Brain pericyte (primary cell): ENCODE results near the gene MON1A.
"Not testable (repeated sequence)": the region's sequence is repeated elsewhere in the genome, so short reads cannot be mapped to it uniquely, and the experiment has no call there.

Source experiments
- DNase-seq: peaks from one replicate; pipeline ENCODE4 v3.0.0-alpha.2; 2012; ENCODE audit warnings: low read depth, low spot score

The MON1A gene

DNA sequence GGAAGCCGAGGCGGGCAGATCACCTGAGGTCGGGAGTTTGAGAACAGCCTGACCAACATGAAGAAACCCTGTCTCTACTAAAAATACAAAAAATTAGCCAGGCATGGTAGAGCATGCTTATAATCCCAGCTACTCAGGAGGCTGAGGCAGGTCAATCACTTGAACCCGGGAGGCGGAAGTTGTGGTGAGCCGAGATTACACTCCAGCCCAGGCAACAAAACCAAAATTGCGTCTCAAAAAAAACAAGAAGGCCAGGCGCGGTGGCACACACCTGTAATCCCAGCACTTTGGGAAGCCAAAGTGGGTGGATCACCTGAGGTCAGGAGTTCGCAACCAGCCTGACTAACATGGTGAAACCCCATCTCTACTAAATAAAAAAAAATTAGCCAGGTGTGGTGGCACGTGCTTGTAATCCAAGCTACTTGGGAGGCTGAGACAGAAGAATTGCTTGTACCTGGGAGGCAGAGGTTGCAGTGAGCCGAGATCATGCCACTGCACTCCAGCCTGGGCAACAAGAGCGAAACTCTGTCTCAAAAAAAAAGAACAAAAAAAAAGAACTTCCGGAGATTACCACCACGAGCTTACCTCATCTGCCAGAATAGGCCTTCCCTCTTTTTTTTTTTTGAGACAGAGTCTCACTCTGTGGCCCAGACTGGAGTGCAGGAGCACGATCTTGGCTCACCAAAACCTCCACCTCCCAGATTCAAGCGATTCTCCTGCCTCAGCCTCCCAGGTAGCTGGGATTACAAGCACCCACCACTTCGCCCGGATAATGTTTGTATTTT is 11.6 kb downstream of the MON1A start:
- DNase-seq = not testable (repeated sequence)

DNA sequence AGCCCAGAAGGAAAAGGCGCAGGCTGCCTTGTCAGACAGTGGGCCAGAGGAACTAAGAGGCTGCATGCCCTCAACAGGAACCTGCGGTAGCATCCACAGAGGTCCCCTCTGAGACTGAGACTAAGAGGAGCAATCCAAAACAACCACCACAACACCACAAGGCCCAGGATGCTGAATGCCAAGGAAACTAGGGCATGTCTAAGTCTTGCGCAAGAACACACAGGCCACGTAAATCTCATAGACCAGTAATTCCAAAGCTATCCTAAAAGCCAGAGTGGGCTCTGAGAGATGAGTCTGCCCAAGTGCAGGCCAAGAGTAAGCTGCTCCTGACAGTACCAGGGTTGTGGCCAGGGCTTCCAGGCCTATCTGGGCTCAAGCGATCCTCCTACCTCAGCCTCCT is 12.9 kb downstream of the MON1A start:
- DNase-seq = no peak

DNA sequence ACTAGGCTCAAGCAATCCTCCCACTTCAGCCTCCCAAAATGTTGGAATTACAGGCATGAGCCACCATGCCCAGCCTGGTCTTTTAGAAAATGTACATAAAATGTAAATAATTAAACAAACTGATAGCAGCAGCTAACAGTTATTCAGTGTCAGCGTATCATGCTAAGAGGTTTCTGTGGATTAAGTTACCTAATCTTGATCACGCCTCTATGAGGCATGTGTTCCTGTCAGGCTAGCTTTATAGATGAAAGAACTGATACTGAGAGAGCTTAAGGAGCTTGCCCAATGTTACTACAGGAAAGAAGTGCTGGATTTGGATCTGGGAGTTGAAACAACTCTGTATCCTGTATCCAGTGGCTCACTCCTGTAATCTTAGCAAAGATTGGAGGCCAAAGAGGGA is 14.7 kb downstream of the MON1A start:
- DNase-seq = no peak

DNA sequence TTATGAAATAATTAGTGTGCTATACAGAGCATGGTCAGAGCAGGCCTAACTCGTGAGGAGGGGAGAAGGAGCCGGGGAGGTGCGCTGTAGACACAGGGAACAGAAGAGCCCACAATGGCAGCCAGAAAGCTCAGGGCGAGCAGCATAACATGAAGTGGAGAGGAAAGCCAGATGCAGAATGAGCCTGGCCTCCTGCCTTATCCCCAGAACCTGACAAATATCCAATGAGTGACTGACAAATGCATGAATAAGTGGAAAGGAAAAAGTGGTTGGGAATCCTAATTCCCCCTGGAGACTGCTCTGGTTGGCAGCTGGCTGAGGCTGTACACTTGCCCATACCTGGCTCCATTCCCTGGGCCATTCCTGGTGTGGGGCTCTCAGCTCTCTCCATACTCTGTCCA is 16.7 kb downstream of the MON1A start:
- DNase-seq = no peak

DNA sequence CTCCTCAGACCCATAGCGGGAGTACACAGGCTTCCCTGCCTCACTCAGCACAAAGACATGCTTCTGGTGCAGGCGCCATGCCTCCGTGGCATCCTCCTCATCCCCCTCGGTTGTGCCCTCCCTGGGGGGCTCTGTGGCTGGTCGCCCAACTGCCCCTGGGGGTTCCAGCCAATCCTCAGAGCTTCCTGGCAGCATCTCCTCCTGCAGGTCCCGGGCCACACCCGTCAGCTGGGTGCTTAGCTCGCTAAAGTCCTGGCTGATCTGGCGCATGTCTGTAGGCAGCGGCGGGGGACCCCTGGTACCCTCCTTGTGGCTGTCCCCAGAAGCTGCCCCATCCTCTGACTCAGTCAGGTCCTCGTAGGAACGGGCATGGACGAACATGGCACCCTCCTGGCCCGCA is 18.0 kb downstream of the MON1A start:
- DNase-seq = no peak

DNA sequence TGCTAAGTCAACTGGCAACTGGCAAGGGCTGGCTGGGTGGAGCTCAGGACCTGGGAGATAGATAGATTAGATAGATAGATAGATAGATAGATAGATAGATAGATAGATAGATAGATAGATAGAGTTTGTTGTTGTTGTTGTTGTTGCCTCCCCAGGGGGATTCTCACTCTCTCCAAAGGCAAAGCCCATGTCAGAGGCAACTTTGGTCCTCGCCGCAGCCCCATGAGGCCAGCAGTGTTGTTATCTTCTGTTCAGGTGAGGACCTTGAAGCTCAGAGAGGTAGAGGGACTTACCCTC is 18.5 kb downstream of the MON1A start:
- DNase-seq = no peak

DNA sequence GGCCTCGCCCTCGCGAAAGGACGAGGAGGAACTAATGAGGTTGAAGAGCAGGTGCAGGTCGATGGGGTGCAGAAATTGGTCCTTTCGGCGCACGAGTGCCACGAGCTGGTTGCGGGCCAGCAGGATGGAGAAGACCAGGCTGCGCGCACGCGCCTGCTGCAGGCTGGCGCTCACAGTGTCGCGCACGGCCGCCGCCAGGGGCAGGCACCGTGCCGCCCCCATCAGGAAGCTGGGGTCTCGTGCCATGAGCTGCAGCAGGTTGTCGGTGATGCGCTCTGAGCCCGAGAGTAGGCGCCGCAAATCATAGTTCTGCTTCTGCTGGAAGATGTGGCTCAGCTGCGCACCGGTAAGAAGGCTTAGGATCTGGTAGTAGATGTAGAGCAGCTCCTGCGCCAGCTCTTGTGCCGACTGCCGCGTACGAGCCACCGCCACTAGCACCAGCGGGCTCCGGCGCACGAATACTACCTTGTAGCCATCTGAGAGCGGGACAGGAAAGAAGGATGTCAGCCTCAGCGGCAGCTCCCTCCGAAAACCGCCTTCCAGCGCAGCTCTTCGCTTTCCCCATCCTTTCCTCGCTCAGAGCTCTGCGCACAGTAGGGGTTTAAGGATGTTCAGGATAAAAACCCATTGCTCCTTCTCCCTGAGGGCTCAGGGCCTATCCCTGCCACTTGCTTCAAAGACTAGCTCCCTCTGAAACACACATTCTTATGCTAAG is 19.0 kb downstream of the MON1A start:
- no peak for DNase-seq

DNA sequence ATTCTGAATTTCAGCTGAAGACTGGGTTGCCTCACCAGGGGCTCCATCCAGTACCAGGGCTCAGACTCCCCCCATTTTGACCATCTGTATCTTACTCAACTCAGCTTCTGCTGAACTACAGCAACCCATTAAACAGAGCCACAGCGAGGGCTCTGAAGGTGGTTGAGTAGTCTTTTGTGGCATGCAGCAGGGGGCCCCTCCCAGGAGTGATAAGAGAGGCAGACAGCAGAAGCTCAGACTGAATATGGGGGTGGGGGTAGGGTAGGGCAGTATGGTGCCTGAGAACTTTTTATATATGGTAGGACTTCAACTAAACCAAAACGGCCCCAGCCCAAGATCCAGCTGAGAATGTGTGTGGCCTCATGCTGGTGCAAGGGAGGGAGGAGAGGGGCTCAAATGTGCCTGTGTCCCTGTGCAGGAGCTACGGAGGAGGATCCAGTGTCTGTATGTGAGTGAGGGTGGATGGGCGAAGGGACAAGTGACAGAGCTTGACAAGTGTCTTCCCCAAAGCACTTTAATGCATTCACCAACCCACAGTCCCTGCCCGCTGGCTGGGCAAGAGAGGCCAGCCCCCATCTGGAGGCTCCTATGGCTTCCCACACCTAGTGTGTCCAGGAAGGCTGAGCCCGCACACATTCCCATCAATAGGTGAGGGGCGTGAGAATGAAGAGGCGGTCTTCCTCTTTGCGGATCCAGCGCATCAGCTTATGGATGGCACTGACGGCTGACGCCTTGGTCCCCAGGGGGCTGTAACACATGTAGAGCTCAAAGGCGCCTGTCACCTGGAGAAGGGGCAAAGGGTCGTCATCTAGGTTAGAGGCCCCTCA is 21.0 kb downstream of the MON1A start:
- DNase-seq = no peak

DNA sequence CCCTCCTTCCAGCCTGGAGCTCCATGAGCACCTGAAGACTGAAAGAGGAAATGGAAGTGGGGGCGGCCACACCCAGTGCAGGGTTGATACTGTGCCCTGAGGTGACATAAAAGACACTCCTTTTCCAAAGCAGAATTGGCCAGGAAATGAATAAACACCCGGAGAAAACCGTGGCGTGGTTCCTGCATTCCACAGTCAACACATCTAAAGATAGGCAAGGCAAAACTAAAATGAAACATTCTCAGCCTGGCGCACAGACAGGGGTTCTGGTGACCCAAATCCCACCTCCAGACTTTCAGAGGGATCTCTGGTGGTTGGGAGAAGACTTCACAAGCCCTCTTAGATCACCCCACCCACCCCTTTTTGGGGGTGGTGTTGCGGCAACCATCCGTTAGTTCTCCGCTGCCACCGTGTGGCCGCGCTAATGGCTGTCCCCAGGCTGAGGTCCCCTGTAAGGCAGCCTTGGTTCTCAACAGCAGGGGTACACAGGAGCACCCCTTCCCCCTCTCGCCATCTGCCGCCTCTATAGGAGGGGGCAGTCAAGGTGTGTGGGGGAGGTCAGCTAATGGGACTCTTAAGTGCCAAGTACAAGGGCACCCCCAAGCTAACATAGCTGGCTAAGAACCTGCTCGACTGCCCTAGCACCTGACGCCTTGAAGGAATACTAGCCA is 23.4 kb downstream of the MON1A start:
- no peak for DNase-seq

DNA sequence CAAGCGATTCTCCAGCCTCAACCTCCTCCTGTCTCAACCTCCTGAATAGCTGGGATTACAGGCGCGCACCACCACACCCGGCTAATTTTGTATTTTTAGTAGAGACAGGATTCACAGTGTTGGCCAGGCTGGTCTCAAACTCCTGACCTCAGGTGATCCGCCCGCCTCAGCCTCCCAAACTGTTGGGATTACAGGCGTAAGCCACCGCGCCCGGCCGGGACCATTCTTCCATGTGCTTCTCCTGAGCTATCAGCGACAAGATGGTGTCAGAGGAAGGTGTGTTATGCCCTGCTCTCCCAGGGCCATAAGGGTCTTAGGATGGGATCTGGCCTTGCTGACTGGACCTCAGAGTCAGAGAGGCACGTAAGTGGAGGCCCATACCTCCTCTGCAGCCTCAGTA is 25.2 kb downstream of the MON1A start:
- DNase-seq = not testable (repeated sequence)

DNA sequence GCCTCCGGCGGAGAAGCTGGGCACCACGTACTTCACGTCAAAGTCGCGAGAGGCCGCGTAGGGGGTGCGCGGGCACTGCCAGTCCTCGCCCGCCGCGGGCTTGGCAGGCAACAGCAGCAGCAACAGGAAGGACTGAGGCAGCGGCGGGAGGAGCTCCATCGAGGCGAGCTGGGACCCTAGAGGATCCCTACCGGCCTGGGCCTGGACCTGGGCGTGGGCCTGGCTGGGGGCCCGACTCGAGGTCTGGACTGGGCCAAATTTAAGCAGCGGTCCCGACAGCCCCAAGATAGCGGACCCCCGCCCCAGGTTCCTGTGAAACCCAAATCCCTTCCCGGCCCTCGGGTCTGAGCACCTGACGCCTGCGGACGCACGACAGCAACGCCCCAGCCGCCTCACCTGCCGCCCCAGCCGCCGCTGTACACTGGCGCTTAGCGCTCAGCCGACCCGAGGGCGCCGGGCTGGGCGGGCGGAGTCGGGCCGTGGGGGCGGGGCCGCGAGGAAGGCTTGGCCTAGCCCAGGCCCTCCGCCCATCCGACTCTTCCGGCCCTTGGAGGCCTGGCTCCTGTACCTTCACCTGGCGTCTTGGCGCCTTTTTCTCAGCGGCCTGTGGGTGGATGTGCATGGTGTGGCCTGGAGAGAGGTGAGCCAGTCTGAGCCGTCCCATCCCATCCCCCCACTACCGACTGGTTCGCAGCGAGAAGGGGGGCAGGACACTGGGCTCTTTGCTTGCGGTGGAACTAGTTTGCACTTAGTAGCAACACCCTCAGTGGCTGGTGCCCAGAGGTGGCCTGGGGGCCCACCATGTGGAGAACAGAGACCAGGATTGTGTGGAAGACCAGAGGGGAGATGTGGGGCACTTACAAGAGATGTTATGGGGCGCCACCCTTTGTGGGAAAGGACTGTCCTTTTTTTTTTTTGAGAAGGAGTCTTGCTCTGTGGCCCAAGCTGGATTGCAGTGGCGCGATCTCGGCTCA is 25.9 kb downstream of the MON1A start, which contains the start of gene MST1R:
Gene MST1R, minus strand, starts transcription at position 423 of the 974 bp plus-strand sequence. Its CDS starts 264 bp downstream, at position 159.
- DNase-seq = no peak

DNA sequence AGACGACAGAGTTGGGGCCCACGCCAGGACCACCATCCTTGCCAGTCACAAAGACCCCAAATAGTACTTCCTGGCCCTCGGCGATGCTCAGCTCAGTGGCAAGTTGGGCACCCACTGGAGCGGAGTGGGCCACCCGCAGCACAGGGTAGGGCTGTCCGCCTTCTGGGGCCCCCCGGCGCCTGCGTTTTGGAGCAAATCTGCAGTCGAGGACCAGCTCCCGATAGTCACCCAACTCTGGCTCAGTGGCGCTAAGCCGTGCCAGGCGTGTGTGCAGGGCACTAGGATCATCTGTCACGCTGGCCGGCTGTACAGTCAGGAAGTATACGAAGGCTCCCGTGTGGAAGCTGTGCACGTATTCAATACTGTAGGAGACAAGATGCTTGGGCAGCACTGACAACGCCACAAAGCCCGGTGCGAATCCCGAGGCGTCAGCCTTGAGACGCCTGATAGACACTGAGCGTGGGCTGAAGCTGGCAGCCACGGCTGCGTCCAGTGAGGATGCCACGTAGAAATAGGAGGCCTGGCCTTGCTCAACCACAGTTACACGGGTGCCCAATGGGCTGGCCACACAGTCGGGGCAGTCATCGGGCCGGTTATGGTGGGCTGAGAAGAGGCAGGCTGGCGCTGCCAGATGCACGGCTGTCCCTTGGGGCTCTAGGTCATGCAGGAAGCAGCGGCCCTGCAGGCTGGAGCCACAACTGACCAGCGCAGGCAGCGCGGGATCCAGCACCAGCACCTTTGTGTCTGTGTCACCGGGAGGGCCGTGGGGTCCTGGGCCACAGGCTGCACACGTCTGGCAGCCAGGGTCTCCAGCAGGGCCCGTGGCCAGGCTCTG is 26.9 kb downstream of the MON1A start:
- DNase-seq = no peak

DNA sequence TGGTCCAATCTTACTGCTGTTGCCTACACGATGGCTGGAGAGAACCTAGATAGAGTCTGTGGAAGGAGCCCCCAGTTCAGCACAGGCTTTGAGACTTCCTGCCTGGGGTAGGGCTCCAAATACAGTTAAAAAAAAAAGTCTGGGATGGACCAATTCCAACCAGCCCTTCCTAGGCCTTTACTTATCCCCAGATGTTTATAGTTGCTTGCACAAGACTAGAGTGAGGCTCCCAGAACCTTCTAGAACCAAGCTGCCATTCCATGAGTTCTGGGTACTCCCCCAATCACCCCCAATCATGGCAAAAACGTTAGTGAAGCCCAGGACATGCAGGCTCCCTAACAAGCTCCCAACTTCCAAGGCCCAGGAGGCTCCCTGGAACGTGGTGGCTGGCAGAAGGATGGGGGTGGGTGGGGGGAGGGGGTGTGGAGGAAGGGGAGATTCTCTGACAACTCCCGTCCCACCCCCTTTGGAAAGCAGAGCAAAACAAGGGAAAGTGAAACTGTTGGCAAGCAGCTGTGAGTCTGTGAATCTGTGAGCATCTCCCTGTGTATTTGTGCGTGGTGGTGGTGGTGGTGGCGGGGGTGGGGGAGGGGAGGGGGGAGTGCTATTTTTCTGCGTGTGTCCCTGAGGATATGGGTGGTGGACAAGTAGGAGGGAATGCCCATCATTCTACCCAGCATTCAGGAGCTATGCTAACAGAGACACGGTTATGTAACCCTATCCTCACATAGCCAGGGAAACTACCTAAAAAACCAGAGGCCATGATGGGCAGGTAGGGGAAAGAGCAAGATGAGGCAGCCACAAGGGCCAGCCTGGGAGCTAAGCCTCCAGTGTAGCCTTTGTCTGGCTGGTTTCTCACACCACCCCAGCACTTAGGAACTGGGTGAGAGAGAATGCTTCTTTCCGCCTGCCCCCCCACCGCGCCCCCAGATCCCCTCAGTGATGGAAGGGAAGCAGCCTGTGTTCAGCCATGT is 28.0 kb downstream of the MON1A start:
- DNase-seq = no peak

DNA sequence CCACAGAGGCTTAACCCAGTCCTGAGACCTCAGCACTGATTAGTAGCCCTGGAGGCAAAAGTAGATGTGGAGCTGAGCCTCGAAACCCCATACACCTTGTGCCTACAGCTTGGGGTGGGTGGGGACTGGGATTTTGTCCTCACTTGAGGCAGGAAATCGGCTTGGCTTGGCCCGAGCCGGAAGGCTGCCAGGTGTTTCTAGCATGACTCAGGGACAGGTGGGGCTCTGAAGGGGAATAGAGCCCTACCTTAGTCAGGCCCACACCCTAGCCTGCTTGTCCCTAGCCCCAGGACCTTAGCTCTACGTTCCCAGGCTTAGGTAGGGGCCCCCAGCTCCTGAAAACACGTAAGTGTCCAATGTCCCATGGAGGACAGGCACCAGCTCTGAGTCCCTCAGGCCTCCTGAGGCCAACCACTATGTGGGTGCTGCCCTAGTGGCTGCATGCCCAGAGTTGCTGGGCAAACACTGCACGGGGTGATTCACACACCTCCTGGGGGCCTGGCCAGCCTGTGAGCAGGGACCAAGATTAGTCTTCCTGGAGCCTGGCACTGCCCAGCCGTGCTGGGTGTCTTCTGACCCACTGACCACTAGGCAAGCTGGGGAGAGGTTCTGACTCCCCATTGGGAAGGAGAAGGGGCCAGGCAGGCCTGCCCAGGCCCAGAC is 29.0 kb downstream of the MON1A start:
- no peak for DNase-seq

DNA sequence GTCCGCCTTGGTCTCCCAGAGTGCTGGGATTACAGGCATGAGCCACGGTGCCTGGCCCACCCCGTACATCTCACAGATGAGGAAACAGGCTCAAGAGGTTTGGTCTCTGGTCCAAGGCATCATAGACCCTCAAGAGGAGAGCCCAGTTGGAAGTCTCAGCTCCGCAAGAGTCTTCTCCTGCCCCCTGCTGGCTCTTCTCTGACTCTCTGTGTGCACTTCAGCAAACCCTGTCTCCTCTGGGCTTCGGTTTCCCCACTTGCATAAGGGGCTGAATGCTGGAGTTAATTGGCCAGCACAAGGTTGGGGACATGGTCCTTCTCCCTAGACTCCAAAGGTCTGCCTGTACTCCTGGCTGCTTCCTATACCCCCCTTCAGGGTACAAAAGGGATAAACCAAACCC is 29.8 kb downstream of the MON1A start:
- no peak for DNase-seq

DNA sequence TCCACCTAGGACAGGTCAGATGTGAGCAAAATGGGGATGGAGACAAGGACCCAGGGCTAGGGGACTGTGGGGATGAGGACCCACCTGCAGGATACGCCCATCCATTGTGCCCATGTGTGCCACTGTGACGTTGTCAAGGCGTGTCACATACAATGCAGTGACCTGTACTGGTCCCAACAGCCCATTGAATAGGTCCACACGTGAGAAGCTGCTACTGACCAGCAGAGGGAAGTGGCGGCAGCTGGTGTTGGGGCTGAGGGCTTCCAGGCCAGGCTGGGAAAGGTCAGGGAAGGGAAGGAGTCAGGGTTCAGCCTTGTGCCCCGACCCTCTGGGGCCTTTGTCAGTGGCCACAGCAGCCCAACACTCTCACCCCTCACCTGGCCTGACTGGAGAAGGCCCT is 30.6 kb downstream of the MON1A start:
- DNase-seq = no peak

DNA sequence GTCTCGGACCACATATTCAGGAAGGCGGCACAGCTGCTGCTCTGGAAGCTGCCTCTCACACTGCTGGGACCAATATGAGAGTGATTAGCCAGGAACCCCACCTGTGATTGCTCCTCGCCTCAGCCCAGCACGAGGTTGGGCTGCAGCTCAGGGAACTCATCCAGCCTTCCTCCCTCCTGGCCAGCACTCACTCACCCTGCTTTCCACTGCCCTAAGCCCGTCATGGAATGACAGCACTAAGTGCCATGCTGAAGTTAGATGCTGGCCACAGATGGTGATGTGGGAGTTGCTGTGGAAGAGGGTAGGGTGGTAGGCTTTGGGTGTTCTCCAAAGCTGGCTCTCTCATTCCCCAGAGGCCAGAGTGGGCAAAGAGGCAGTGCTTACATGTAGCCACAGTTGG is 33.3 kb downstream of the MON1A start:
- no peak for DNase-seq

DNA sequence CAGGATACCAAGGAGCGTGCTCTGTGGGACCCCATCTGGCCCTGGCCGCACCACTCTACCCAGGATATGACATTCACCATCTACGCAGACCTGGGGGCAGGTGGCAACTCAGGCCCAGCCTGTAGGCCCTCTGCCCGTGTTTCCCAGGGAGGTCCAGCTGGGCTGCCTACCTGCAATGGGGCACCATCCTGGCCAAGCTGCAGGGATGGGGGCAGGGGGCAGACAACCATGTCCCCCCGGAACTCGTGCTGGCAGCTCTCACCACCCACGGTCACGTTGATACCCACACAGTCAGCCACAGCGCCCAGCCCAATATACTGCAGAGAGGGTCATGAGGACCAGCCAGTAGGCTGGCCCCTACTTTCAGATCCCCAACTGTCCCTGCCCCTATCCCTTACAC is 33.8 kb downstream of the MON1A start:
- no peak for DNase-seq
